ENCODE results near the gene PBX3.

GRCh38 chr9:125893277-125893676, 146.1 kb downstream of the PBX3 start:
- no peak for TF ChIP-seq POLR2A (IDR thresholded peaks at IDR 0.05; ENCODE audit: low read length)
- no peak for TF ChIP-seq GATA1 (IDR thresholded peaks at IDR 0.05; ENCODE audit: low read depth, low read length)
